Right lobe of liver (tissue), 6 donors: ENCODE results near the gene NDUFS8. TPM values are rescaled to one million over a fixed set of nuclear protein-coding genes. Genes with fewer than 3 reads are reported as not detected.

Experiments used
- ATAC-seq, 4 donors: fragments of 200-7000 bp; cut with Tn5 transposase; one replicate each; pipeline ENCODE4 v1.9.1; 2020; ENCODE audit warnings: mild to moderate bottlenecking in 4 of 4, moderate library complexity in 4 of 4
- DNase-seq, 3 donors: peaks; one replicate each; pipeline ENCODE4 v3.0.0-alpha.2; 2020
- H3K27ac ChIP-seq, 3 donors: fragments of 200-600 bp; one replicate each; pipeline ENCODE4 v1.8.0; 2022
- H3K27me3 ChIP-seq, 2 donors: fragments of 200-600 bp; one replicate each; pipeline ENCODE4 v1.8.0; 2022
- H3K36me3 ChIP-seq, 4 donors: fragments of 200-600 bp; sonication (generic) in 1 of 4; one replicate each; pipeline versions ENCODE4 v1.5.1 to v1.8.0; 2017 to 2022; ENCODE audit warnings: control low read depth in 1 of 4
- H3K4me1 ChIP-seq, 4 donors: fragments of 200-600 bp; sonication (generic) in 1 of 4; one replicate each; pipeline versions ENCODE4 v1.5.1 to v1.8.0; 2017 to 2022; ENCODE audit warnings: control low read depth in 1 of 4
- H3K4me3 ChIP-seq, 3 donors: fragments of 200-600 bp; one replicate each; pipeline ENCODE4 v1.8.0; 2022
- H3K9me3 ChIP-seq, 4 donors: fragments of 200-600 bp; sonication (generic) in 1 of 4; one replicate each; pipeline versions ENCODE4 v1.5.1 to v1.8.0; 2017 to 2022; ENCODE audit warnings: control low read depth in 1 of 4
- POLR2A ChIP-seq: fragments of 450-650 bp; IDR thresholded peaks from one replicate; pipeline ENCODE4 v1.6.1; 2017; ENCODE audit warnings: antibody characterized with exemption, mild to moderate bottlenecking
- WGBS: methylation state at CpG from one replicate; pipeline ENCODE4 v1.1.6; 2018; ENCODE audit warnings: low coverage, low lambda C conversion rate; ENCODE audit not compliant: insufficient coverage; ENCODE audit errors: missing lambda C conversion rate; 5-methylcytosine and 5-hydroxymethylcytosine counted together
- intact Hi-C, 2 donors: fragments of 100-400 bp; cut with DNase I; formaldehyde crosslinking; loops; one replicate each; pipeline versions ENCODE4 v1.11.2 to v1.14.1; 2022
- total RNA-seq, 6 experiments: library from RNA; depleted of rRNA in 2 of 6; stranded (reverse); fragments of >200 nt in 2 of 6; fragmentation: NEBNext Ultra II Directional in 3 of 6; extraction: Animal tissue kit (Norgen Biotek cat#: 25700) in 3 of 6; gene quantifications; one replicate each; pipeline versions ENCODE4 v1.1.0 to v1.2.4, GENCODE V29; 2016 to 2023
- TF ChIP-seq, protein P1 (sequence below), 4 donors: fragments of 200-600 bp in 3 of 4; fragments of 450-650 bp in 1 of 4; IDR thresholded peaks; one replicate each; pipeline versions ENCODE4 v1.5.1 to v1.8.0; 2016 to 2022; ENCODE audit warnings: antibody characterized with exemption in 4 of 4, mild to moderate bottlenecking in 2 of 4
- donor health status: DM: no; HTN: yes; CAD: no.
- donor health status: DM: no; HTN: no; CAD: no.
- donor health status: DM: no; HTN: no; CAD: no.
- donor health status: DM: no; HTN: yes; CAD: no.
- donor health status: DM: no; HTN: yes; CAD: no.

Gene NDUFS8
- total RNA-seq, 6 experiments from 2014 or later = 61.9 to 159 (median 88.4) TPM

DNA sequence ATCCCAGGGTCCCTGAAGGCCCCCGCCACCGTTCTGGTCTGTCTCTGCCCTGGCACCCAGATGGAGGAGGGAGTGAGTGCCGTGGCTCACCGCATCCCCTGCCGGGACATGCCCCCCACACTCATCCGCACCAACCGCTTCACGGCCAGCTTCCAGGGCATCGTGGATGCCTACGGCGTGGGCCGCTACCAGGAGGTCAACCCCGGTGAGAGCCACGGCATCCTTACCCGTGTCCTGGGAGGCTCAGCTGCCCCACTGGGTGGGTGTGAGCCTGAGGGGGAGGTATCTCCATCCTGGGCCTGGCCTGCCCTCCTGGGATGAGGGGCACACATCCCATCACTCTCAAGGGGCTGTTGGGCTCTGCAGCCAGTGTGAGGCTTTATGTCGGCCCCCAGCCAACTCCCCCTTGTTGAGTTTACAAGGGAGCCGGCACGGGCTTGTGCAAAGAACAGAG, 14.4 kb downstream of the NDUFS8 start:
- H3K27me3 ChIP-seq = no peaks in the 10 kb centered on the region
- H3K27ac ChIP-seq = no peak overlapping the region
- intact Hi-C loops = no loop called here
- peaks cover 0 to 5% (median 2%) of the 10 kb centered on the region in 4 donors for H3K36me3 ChIP-seq
- WGBS = no CpG with 5 or more reads among the region's 18 CpGs
- peaks cover 0 to 4% (median 0%) of the 10 kb centered on the region in 4 donors for H3K4me1 ChIP-seq
- ATAC-seq (no peak), DNase-seq (no peak)
- TF ChIP-seq POLR2A = no peak
- TF ChIP-seq, protein P1, sequence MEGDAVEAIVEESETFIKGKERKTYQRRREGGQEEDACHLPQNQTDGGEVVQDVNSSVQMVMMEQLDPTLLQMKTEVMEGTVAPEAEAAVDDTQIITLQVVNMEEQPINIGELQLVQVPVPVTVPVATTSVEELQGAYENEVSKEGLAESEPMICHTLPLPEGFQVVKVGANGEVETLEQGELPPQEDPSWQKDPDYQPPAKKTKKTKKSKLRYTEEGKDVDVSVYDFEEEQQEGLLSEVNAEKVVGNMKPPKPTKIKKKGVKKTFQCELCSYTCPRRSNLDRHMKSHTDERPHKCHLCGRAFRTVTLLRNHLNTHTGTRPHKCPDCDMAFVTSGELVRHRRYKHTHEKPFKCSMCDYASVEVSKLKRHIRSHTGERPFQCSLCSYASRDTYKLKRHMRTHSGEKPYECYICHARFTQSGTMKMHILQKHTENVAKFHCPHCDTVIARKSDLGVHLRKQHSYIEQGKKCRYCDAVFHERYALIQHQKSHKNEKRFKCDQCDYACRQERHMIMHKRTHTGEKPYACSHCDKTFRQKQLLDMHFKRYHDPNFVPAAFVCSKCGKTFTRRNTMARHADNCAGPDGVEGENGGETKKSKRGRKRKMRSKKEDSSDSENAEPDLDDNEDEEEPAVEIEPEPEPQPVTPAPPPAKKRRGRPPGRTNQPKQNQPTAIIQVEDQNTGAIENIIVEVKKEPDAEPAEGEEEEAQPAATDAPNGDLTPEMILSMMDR (IDR thresholded peaks at IDR 0.05) = no peak
- no peak overlapping the region for H3K4me3 ChIP-seq
- H3K9me3 ChIP-seq = no peaks in the 10 kb centered on the region

DNA sequence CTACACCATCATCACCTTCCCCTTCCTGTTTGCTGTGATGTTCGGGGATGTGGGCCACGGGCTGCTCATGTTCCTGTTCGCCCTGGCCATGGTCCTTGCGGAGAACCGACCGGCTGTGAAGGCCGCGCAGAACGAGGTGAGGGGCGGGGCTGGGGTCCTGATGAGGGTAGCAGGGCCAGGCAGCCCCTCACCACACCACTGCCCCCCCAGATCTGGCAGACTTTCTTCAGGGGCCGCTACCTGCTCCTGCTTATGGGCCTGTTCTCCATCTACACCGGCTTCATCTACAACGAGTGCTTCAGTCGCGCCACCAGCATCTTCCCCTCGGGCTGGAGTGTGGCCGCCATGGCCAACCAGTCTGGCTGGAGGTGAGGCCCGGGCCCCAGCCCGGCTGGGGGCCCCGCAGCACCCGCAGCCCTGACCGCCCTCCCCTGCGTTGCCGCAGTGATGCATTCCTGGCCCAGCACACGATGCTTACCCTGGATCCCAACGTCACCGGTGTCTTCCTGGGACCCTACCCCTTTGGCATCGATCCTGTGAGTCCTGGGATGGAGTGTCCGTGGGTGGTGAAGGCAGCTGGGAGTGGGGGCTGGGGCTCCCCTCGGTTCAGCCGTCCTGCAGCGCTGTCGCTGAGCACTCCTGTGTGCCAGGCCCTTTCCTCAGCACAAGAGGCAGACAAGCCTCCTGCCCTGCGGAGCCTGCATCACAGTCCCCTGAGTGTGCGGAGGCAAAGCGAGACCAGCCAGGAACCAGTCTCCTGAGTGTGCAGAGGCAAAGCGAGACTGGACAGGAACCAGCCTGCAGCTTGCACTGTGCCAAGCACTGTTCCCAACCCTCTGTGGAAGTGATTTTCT, 17.2 kb downstream of the NDUFS8 start:
- no peak for TF ChIP-seq POLR2A
- ATAC-seq (no peak), DNase-seq (no peak)
- no peaks in the 10 kb centered on the region for H3K9me3 ChIP-seq
- peaks cover 0 to 5% (median 4%) of the 10 kb centered on the region in 4 donors for H3K36me3 ChIP-seq
- no peak overlapping the region for H3K4me3 ChIP-seq
- WGBS = 94% methylated on average over 11 of the region's 37 CpGs
- no peaks in the 10 kb centered on the region for H3K27me3 ChIP-seq
- H3K4me1 ChIP-seq = no peaks in the 10 kb centered on the region
- no peak overlapping the region for H3K27ac ChIP-seq
- intact Hi-C loops = no loop called here

DNA sequence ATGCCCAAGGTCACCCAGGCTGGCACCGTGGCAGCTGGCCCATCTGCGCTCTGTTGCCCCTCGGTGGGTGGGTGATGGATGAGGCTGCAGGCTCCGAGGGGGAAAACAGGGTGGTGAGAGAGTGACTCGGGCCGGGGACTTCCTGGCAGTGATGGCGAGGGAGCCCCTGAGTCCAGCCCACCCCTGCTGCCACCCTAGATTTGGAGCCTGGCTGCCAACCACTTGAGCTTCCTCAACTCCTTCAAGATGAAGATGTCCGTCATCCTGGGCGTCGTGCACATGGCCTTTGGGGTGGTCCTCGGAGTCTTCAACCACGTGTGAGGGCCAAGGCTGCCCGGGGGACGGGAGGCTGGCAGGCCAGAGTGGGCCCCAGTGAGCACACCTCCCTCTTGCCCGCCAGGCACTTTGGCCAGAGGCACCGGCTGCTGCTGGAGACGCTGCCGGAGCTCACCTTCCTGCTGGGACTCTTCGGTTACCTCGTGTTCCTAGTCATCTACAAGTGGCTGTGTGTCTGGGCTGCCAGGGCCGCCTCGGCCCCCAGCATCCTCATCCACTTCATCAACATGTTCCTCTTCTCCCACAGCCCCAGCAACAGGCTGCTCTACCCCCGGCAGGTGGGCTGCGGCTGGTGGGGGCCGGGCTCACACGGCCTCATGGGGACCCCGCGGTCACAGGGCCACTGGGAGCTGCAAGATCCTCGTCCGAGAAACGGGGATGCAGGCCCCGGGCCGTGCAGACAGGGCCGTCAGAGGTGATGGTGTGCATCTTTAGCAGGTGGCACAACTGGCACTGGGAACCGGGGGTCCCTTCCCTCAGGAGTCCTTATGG, 18.4 kb downstream of the NDUFS8 start:
- TF ChIP-seq, protein P1 (IDR thresholded peaks at IDR 0.05) = no peak
- no peak for TF ChIP-seq POLR2A
- H3K9me3 ChIP-seq = no peaks in the 10 kb centered on the region
- H3K4me3 ChIP-seq = no peak overlapping the region
- H3K36me3 ChIP-seq = peaks cover 0 to 9% (median 5%) of the 10 kb centered on the region in 4 donors
- intact Hi-C loops = no loop called here
- no peak for ATAC-seq
- no peak for DNase-seq
- no peaks in the 10 kb centered on the region for H3K4me1 ChIP-seq
- 66% methylated on average over 5 of the region's 35 CpGs for WGBS
- no peaks in the 10 kb centered on the region for H3K27me3 ChIP-seq
- no peak overlapping the region for H3K27ac ChIP-seq

DNA sequence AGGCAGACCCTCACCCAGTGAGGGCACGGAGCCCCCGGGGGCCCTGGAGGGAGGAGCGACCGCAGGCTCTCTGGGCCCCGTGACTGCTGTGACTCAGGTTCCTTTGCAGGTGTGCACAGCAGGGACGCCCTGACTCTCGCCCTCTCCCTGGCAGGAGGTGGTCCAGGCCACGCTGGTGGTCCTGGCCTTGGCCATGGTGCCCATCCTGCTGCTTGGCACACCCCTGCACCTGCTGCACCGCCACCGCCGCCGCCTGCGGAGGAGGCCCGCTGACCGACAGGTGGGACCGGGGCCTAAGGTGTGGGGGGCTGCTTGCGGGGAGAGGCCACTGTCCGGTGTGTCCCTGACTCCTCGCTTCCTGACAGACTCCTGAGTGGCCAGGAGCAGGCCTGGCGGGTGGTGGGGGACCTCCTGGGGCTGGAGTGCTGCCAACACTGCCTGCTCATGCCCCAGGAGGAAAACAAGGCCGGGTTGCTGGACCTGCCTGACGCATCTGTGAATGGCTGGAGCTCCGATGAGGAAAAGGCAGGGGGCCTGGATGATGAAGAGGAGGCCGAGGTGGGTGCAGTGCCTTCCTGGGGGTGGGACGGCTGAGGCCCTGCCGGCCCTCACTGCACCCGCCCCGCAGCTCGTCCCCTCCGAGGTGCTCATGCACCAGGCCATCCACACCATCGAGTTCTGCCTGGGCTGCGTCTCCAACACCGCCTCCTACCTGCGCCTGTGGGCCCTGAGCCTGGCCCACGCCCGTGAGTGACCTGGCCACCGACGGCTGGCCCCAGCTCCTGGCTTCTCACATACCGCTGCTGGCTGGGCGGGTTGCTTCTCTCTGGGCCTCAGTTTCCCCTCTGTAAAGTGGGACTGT, 19.3 kb downstream of the NDUFS8 start:
- WGBS = 83% methylated on average over 3 of the region's 40 CpGs
- DNase-seq = peak in 1 of 3 donors; percentile 23
- intact Hi-C loops = no loop called here

More for the DNA sequence above, 19.3 kb downstream of the NDUFS8 start:
- ATAC-seq = no peak
- TF ChIP-seq POLR2A = no peak
- TF ChIP-seq, protein P1 (IDR thresholded peaks at IDR 0.05) = no peak
- no peak overlapping the region for H3K4me3 ChIP-seq
- H3K27me3 ChIP-seq = no peaks in the 10 kb centered on the region
- peaks cover 0 to 9% (median 5%) of the 10 kb centered on the region in 4 donors for H3K36me3 ChIP-seq
- H3K4me1 ChIP-seq = no peaks in the 10 kb centered on the region
- H3K27ac ChIP-seq = no peak overlapping the region
- H3K9me3 ChIP-seq = no peaks in the 10 kb centered on the region
